Spleen (tissue), 7 donors: ENCODE measurements around the gene HLA-DQB2.

Experiments
- CTCF ChIP-seq, 11 experiments: fragments of 200-600 bp in 7 of 11; fragments of 450-650 bp in 4 of 11; sonication (generic) in 4 of 11; IDR thresholded peaks in 8 of 11; conservative IDR thresholded peaks in 3 of 11; 1 replicate in 7 of 11; 2 replicates in 4 of 11; pipeline versions ENCODE4 v1.4.0 to v1.8.0; 2016 to 2021; ENCODE audit warnings: antibody characterized with exemption in 11 of 11, inconsistent platforms in 4 of 11, mild to moderate bottlenecking in 1 of 11
- POLR2A ChIP-seq, 3 donors: fragments of 450-650 bp; IDR thresholded peaks; one replicate each; pipeline ENCODE4 v1.5.1; 2017; ENCODE audit warnings: antibody characterized with exemption in 3 of 3, mild to moderate bottlenecking in 1 of 3
- POLR2AphosphoS5 ChIP-seq, 3 donors: sonication (generic); formaldehyde crosslinking; IDR thresholded peaks; one replicate each; pipeline ENCODE4 v1.5.1; 2017; ENCODE audit warnings: antibody characterized with exemption in 3 of 3
- donor health status: DM: no; HTN: no; CAD: no; lungs with moderate emphysema.
- donor health status: DM: no; HTN: no; CAD: no.
- donor health status: DM: no; HTN: no; CAD: no.

- TF ChIP-seq CTCF (IDR thresholded peaks at IDR 0.05 in 8 of 11, conservative IDR thresholded peaks at IDR 0.05 in 3 of 11) (no peak), POLR2A (IDR thresholded peaks at IDR 0.05) (no peak), POLR2AphosphoS5 (IDR thresholded peaks at IDR 0.05) (no peak)
Observed at GRCh38 chr6:32764048-32764447, 716 bp upstream of the HLA-DQB2 start.
